Erythroblast (primary cell): ENCODE measurements around the gene LGMN.

ENCODE experiments used
- GATA1 ChIP-seq: IDR thresholded peaks from 2 replicates; pipeline ENCODE4 v1.6.1; 2011; ENCODE audit warnings: low read depth, mild to moderate bottlenecking, control low read depth, low read length, moderate library complexity
- POLR2A ChIP-seq: IDR thresholded peaks from 2 replicates; pipeline ENCODE4 v1.6.1; 2011; ENCODE audit warnings: mild to moderate bottlenecking, low read length

GRCh38 chr14:92724516-92725340 is 23.7 kb downstream of the LGMN start:
- TF ChIP-seq POLR2A (no peak), GATA1 (no peak)
